ENCODE measurements around the gene TMEM131.

Gene TMEM131

DNA sequence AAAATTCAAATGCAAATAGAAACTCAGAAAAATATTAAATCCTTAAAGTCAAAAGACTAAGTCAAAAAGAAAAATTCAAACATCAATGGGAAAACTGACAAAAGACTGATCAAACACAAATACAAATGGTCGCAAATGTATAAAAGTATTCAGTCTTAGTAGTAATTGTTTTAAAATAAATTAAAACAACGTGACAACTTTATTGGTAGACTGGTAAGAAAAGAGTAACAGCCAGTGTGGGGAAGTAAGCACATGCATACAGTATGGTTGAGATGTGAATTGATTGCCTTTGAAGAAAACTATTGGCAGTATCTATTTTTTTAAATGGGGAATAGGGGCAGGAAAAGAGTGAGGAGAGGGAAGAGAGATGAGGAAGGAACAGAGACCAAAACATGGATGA lies 9.8 kb downstream of the TMEM131 start:
- no peak for DNase-seq
- Histone ChIP-seq H3K27ac (ENCODE audit: low read length, poor library complexity, severe bottlenecking) (no peak overlapping the region), H3K18ac (ENCODE audit: low read depth in 1 of 2, low read length in 2 of 2) (no peak overlapping the region), H3K4ac (ENCODE audit: low read depth in 1 of 2, low read length in 2 of 2) (no peak overlapping the region), H3K36me3 (ENCODE audit: control insufficient read depth in 1 of 2, insufficient read depth in 2 of 2, low read depth in 1 of 2, low read length in 2 of 2) (peaks cover 0 to 7% of the 10 kb centered on the region in 2 experiments), H3K9ac (ENCODE audit: low read length) (no peak overlapping the region), H2BK15ac (ENCODE audit: low read depth, poor library complexity, severe bottlenecking) (no peak overlapping the region), H3K9me3 (ENCODE audit: control insufficient read depth, low read length) (peaks cover 11% of the 10 kb centered on the region), H3K14ac (ENCODE audit: low read length in 2 of 2) (no peak overlapping the region), H2AK5ac (ENCODE audit: low read length, severe bottlenecking) (no peak overlapping the region), H3K79me1 (replicated peaks; ENCODE audit: low read length, poor library complexity, severe bottlenecking) (peaks cover 9% of the 10 kb centered on the region), H3K4me3 (ENCODE audit: insufficient read depth in 1 of 2, low read depth in 1 of 2, low read length in 2 of 2) (no peak overlapping the region), H4K8ac (ENCODE audit: low read length) (no peak overlapping the region), H4K91ac (ENCODE audit: low read length) (no peak overlapping the region), H2BK12ac (ENCODE audit: low read length in 2 of 2) (no peak overlapping the region), H2BK120ac (ENCODE audit: low read depth, low read length) (no peak overlapping the region), H3K4me1 (ENCODE audit: control insufficient read depth, insufficient read depth, low read depth, low read length) (no peaks in the 10 kb centered on the region), H2BK5ac (ENCODE audit: low read depth, low read length, poor library complexity, severe bottlenecking) (no peak overlapping the region), H3K23ac (ENCODE audit: low read length in 2 of 2) (no peak overlapping the region), H3K4me2 (ENCODE audit: low read length, poor library complexity, severe bottlenecking) (no peak overlapping the region), H2AFZ (ENCODE audit: low read depth, low read length) (no peak overlapping the region), H3K27me3 (ENCODE audit: control insufficient read depth in 1 of 2, insufficient read depth in 1 of 2, low read length in 2 of 2) (no peaks in the 10 kb centered on the region)
- 98% methylated on average over 2 of the region's 2 CpGs for WGBS

GRCh38 chr2:97983698-97984097 lies 12.1 kb downstream of the TMEM131 start:
- Histone ChIP-seq H2BK120ac (ENCODE audit: low read depth, low read length) (no peak overlapping the region), H3K79me1 (replicated peaks; ENCODE audit: low read length, poor library complexity, severe bottlenecking) (peaks cover 17% of the 10 kb centered on the region), H4K8ac (ENCODE audit: low read length) (no peak overlapping the region), H3K9me3 (ENCODE audit: control insufficient read depth, low read length) (peaks cover 24% of the 10 kb centered on the region), H4K91ac (ENCODE audit: low read length) (no peak overlapping the region), H3K23ac (ENCODE audit: low read length in 2 of 2) (no peak overlapping the region), H3K4ac (ENCODE audit: low read depth in 1 of 2, low read length in 2 of 2) (no peak overlapping the region), H3K18ac (ENCODE audit: low read depth in 1 of 2, low read length in 2 of 2) (no peak overlapping the region), H3K4me3 (ENCODE audit: insufficient read depth in 1 of 2, low read depth in 1 of 2, low read length in 2 of 2) (no peak overlapping the region), H2AFZ (ENCODE audit: low read depth, low read length) (no peak overlapping the region), H3K14ac (ENCODE audit: low read length in 2 of 2) (no peak overlapping the region), H3K9ac (ENCODE audit: low read length) (no peak overlapping the region), H3K36me3 (ENCODE audit: control insufficient read depth in 1 of 2, insufficient read depth in 2 of 2, low read depth in 1 of 2, low read length in 2 of 2) (peaks cover 0 to 17% of the 10 kb centered on the region in 2 experiments), H2BK15ac (ENCODE audit: low read depth, poor library complexity, severe bottlenecking) (no peak overlapping the region), H2BK12ac (ENCODE audit: low read length in 2 of 2) (no peak overlapping the region), H3K27ac (ENCODE audit: low read length, poor library complexity, severe bottlenecking) (no peak overlapping the region), H3K4me1 (ENCODE audit: control insufficient read depth, insufficient read depth, low read depth, low read length) (no peaks in the 10 kb centered on the region), H2AK5ac (ENCODE audit: low read length, severe bottlenecking) (no peak overlapping the region), H3K27me3 (ENCODE audit: control insufficient read depth in 1 of 2, insufficient read depth in 1 of 2, low read length in 2 of 2) (no peaks in the 10 kb centered on the region), H3K4me2 (ENCODE audit: low read length, poor library complexity, severe bottlenecking) (no peak overlapping the region), H2BK5ac (ENCODE audit: low read depth, low read length, poor library complexity, severe bottlenecking) (no peak overlapping the region)
- 96% methylated on average over 3 of the region's 3 CpGs for WGBS
- no peak for DNase-seq

DNA sequence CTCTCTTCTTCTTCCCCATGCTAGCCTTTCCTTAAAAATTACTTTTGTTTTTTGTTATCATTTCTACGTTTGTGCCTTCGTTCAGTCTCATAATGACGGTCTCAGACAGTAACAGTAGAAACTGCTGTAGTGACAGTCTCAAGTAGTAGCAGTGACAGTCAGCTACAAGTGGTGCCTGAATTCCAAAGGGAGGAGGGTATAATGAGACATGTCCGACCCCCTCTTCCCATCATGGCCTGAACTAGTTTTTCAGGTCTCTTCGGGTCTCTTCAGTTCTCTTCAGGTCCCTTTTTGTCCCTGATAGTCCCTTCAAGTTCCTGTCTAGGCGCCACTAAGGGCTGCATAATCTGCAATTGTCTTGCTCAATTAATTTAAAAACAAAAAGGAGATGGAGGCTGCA lies 12.6 kb downstream of the TMEM131 start:
- Histone ChIP-seq H3K14ac (ENCODE audit: low read length in 2 of 2) (no peak overlapping the region), H3K27me3 (ENCODE audit: control insufficient read depth in 1 of 2, insufficient read depth in 1 of 2, low read length in 2 of 2) (no peaks in the 10 kb centered on the region), H3K4me2 (ENCODE audit: low read length, poor library complexity, severe bottlenecking) (no peak overlapping the region), H3K4me3 (ENCODE audit: insufficient read depth in 1 of 2, low read depth in 1 of 2, low read length in 2 of 2) (no peak overlapping the region), H2BK12ac (ENCODE audit: low read length in 2 of 2) (no peak overlapping the region), H3K79me1 (replicated peaks; ENCODE audit: low read length, poor library complexity, severe bottlenecking) (peaks cover 23% of the 10 kb centered on the region), H4K91ac (ENCODE audit: low read length) (no peak overlapping the region), H3K36me3 (ENCODE audit: control insufficient read depth in 1 of 2, insufficient read depth in 2 of 2, low read depth in 1 of 2, low read length in 2 of 2) (peaks cover 0 to 17% of the 10 kb centered on the region in 2 experiments), H3K18ac (ENCODE audit: low read depth in 1 of 2, low read length in 2 of 2) (no peak overlapping the region), H3K9me3 (ENCODE audit: control insufficient read depth, low read length) (peaks cover 23% of the 10 kb centered on the region), H2AK5ac (ENCODE audit: low read length, severe bottlenecking) (no peak overlapping the region), H3K9ac (ENCODE audit: low read length) (no peak overlapping the region), H2BK120ac (ENCODE audit: low read depth, low read length) (no peak overlapping the region), H2BK15ac (ENCODE audit: low read depth, poor library complexity, severe bottlenecking) (no peak overlapping the region), H2BK5ac (ENCODE audit: low read depth, low read length, poor library complexity, severe bottlenecking) (no peak overlapping the region), H3K27ac (ENCODE audit: low read length, poor library complexity, severe bottlenecking) (no peak overlapping the region), H3K4ac (ENCODE audit: low read depth in 1 of 2, low read length in 2 of 2) (no peak overlapping the region), H2AFZ (ENCODE audit: low read depth, low read length) (no peak overlapping the region), H4K8ac (ENCODE audit: low read length) (no peak overlapping the region), H3K4me1 (ENCODE audit: control insufficient read depth, insufficient read depth, low read depth, low read length) (no peaks in the 10 kb centered on the region), H3K23ac (ENCODE audit: low read length in 2 of 2) (no peak overlapping the region)
- no peak for DNase-seq
- 89% methylated on average over 6 of the region's 6 CpGs for WGBS

DNA sequence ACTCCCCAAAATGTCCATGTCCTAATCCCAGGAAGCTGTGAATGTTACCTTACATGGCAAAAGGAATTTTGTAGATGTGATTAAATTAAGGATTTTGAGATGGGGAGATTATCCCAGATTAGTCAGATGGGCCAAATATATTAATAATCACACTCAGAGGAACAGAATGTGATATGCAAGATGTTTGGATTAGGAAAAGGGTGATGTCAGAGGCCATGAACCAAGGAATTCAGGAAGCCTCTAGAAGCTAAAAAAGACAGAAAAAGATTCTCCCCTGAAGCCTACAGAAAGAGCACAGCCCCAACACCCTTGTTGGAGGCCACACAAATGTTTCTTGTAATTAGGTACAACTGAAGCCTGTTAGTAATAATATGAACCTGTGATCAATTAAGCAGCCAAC lies 13.1 kb downstream of the TMEM131 start:
- no peak overlapping the region for H4K91ac ChIP-seq (ENCODE audit: low read length)
- no peak overlapping the region for H2BK120ac ChIP-seq (ENCODE audit: low read depth, low read length)
- H3K9me3 ChIP-seq (ENCODE audit: control insufficient read depth, low read length), result peaks cover 18% of the 10 kb centered on the region
- no peaks in the 10 kb centered on the region for H3K4me1 ChIP-seq (ENCODE audit: control insufficient read depth, insufficient read depth, low read depth, low read length)
- H4K8ac ChIP-seq (ENCODE audit: low read length), result no peak overlapping the region
- H3K4ac ChIP-seq (ENCODE audit: low read depth in 1 of 2, low read length in 2 of 2), result no peak overlapping the region
- peaks cover 0 to 17% of the 10 kb centered on the region in 2 experiments for H3K36me3 ChIP-seq (ENCODE audit: control insufficient read depth in 1 of 2, insufficient read depth in 2 of 2, low read depth in 1 of 2, low read length in 2 of 2)
- DNase-seq, result no peak
- no peak overlapping the region for H3K23ac ChIP-seq (ENCODE audit: low read length in 2 of 2)
- H3K4me3 ChIP-seq (ENCODE audit: insufficient read depth in 1 of 2, low read depth in 1 of 2, low read length in 2 of 2), result no peak overlapping the region
- H3K4me2 ChIP-seq (ENCODE audit: low read length, poor library complexity, severe bottlenecking), result no peak overlapping the region
- H2BK12ac ChIP-seq (ENCODE audit: low read length in 2 of 2), result no peak overlapping the region
- no peak overlapping the region for H3K18ac ChIP-seq (ENCODE audit: low read depth in 1 of 2, low read length in 2 of 2)
- H2BK5ac ChIP-seq (ENCODE audit: low read depth, low read length, poor library complexity, severe bottlenecking), result no peak overlapping the region
- H3K79me1 ChIP-seq (replicated peaks; ENCODE audit: low read length, poor library complexity, severe bottlenecking), result peaks cover 25% of the 10 kb centered on the region
- no peak overlapping the region for H3K14ac ChIP-seq (ENCODE audit: low read length in 2 of 2)
- no peak overlapping the region for H3K9ac ChIP-seq (ENCODE audit: low read length)
- no peak overlapping the region for H2AK5ac ChIP-seq (ENCODE audit: low read length, severe bottlenecking)
- no peak overlapping the region for H2AFZ ChIP-seq (ENCODE audit: low read depth, low read length)
- H3K27me3 ChIP-seq (ENCODE audit: control insufficient read depth in 1 of 2, insufficient read depth in 1 of 2, low read length in 2 of 2), result no peaks in the 10 kb centered on the region
- no peak overlapping the region for H3K27ac ChIP-seq (ENCODE audit: low read length, poor library complexity, severe bottlenecking)
- no peak overlapping the region for H2BK15ac ChIP-seq (ENCODE audit: low read depth, poor library complexity, severe bottlenecking)
